NCI-H2171 (cell line): ENCODE measurements around the gene ZFC3H1.
"Not testable (repeated sequence)": the region's sequence is repeated elsewhere in the genome, so short reads cannot be mapped to it uniquely, and the experiment has no call there.

Source experiments
- DNase-seq: peaks from one replicate; lab custom pipeline; 2025; lab: John Stamatoyannopoulos, UW

The ZFC3H1 gene

GRCh38 chr12:71663561-71664410 lies at the start of gene ZFC3H1, which contains the start of gene THAP2:
TSS of gene ZFC3H1 (minus strand) at chr12:71663848. CDS start at chr12:71663610, 238 bp downstream.
TSS of gene THAP2 (plus strand) at chr12:71664301. CDS start at chr12:71664510, 209 bp downstream.
- peak; percentile 97 for DNase-seq

GRCh38 chr12:71710276-71711125 lies 46.9 kb upstream of the ZFC3H1 start:
- no peak for DNase-seq

- DNase-seq, result no peak
Measured at GRCh38 chr12:71708658-71709057, 45.0 kb upstream of the ZFC3H1 start.

- no peak for DNase-seq
Measured at GRCh38 chr12:71704920-71705319, 41.3 kb upstream of the ZFC3H1 start.

GRCh38 chr12:71703206-71703605 lies 39.6 kb upstream of the ZFC3H1 start:
- peak; percentile 73 for DNase-seq

GRCh38 chr12:71702590-71702989 lies 38.9 kb upstream of the ZFC3H1 start:
- no peak for DNase-seq

- not testable (repeated sequence) for DNase-seq
Measured at GRCh38 chr12:71702181-71702580, 38.5 kb upstream of the ZFC3H1 start.

GRCh38 chr12:71695782-71696181 lies 32.1 kb upstream of the ZFC3H1 start:
- DNase-seq, result no peak

- peak; percentile 36 for DNase-seq
Measured at GRCh38 chr12:71694099-71694820, 30.6 kb upstream of the ZFC3H1 start.

GRCh38 chr12:71693651-71694050 lies 30.0 kb upstream of the ZFC3H1 start:
- not testable (repeated sequence) for DNase-seq

- no peak for DNase-seq
Measured at GRCh38 chr12:71693126-71693525, 29.5 kb upstream of the ZFC3H1 start.

- DNase-seq, result peak; percentile 66
Measured at GRCh38 chr12:71691504-71692129, 28.0 kb upstream of the ZFC3H1 start.

- no peak for DNase-seq
Measured at GRCh38 chr12:71688961-71689570, 25.4 kb upstream of the ZFC3H1 start.

GRCh38 chr12:71687172-71687571 lies 23.5 kb upstream of the ZFC3H1 start:
- not testable (repeated sequence) for DNase-seq

- no peak for DNase-seq
Measured at GRCh38 chr12:71686658-71687025, 23.0 kb upstream of the ZFC3H1 start.

GRCh38 chr12:71685914-71686657 lies 22.4 kb upstream of the ZFC3H1 start, which contains the start of gene TMEM19:
TSS of gene TMEM19 (plus strand) at chr12:71686082. CDS start at chr12:71686681, 599 bp downstream.
- DNase-seq, result peak; percentile 80

GRCh38 chr12:71685312-71685906 lies 21.8 kb upstream of the ZFC3H1 start:
- no peak for DNase-seq

- no peak for DNase-seq
Measured at GRCh38 chr12:71684081-71684480, 20.4 kb upstream of the ZFC3H1 start.

- no peak for DNase-seq
Measured at GRCh38 chr12:71683633-71684032, 20.0 kb upstream of the ZFC3H1 start.

GRCh38 chr12:71682466-71682865 lies 18.8 kb upstream of the ZFC3H1 start:
- no peak for DNase-seq
